Stimulated activated CD8-positive, alpha-beta memory T cell treated with anti-CD3 and anti-CD28 coated beads, Interleukin-12 subunit alpha, Interleukin-12 subunit beta, amount 100 ng/mL, for 24 hours (primary cell): Measurements from ENCODE around the gene FNBP1.
"Not testable (repeated sequence)": the region's sequence is repeated elsewhere in the genome, so short reads cannot be mapped to it uniquely, and the experiment has no call there.

Source experiments
- DNase-seq: peaks from one replicate; pipeline ENCODE4 v3.0.0-alpha.2; 2020; ENCODE audit errors: extremely low read depth

The FNBP1 gene

DNA sequence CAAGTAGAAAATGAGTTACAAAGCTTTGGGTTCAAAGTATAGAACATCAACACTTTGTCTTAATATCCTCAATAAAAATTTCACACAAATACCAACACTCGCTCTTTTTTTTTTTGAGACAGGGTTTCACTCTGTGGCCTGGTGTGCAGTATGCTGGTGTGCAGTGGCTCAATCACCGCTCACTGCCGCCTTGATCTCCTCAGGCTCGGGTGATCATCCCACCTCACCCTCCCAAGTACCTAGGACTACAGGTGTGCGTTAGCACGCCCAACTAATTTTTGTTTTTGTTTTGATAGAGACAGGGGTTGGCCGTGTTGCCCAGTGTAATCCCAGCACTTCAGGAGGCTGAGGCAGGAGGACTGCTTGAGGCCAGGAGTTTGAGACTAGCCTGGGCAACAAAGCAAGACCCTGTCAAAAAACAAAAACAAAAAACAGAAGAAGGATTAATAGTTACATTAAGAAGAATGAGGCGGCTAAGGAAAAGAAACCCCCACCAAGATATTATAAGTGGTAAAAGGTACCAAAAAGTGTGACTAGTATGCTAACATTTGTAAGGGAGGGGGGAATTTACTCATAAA lies 20.3 kb downstream of the FNBP1 start:
- no peak for DNase-seq

DNA sequence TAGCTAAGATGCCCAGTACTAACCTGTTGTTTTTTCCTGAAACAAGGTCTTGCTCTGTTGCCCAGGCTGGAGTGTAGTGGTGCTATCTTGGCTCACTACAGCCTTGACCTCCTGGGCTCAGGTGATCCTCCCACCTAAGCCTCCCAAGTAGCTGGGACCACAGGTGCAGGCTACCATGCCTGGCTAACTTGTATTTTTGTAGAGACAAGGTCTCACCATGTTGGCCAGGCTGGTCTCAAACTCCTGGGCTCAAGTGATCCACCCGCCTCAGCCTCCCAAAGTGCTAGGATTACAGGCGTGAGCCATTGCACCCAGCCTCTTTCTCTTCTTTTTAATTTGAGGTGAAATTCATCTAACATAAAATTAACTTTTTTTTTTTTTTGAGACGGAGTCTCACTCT lies 21.1 kb downstream of the FNBP1 start:
- DNase-seq, result not testable (repeated sequence)

DNA sequence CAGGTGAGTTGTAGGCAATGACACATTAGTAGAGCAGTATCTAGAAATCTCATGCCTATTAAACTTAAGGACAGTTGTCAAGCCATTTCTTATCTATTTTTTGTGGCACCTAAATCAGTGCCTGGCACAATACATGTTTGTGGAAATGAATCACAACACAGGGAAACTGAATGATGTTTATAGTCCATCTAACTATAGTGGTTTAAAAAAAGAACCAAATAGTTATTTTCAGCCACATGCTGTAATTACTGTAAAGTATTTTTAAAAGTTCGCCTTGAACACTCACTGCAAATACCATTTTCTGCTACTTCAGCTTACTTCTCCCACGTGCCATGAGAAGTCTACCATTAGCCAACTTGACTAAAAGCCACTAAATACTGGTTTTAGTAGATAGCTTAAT lies 21.9 kb downstream of the FNBP1 start:
- DNase-seq, result no peak

DNA sequence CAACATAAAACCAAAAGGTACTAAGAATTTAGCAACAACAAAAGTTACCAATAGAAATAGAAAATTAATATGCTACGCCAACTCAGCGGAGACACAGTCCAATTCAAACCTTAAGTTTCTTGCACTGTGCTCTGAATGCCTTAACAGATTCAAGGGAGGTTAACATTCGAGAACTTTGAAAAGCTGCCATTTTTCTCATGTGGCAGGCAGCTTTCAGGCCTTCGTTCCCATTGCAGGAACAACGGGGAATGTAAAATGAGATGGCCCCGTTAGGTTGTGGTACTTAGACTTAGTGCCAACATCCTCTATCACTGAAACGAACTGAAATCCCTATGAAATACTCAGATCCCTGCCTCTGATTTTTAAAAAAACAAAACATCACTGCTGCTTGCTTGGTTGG lies 22.4 kb downstream of the FNBP1 start:
- DNase-seq, result no peak

DNA sequence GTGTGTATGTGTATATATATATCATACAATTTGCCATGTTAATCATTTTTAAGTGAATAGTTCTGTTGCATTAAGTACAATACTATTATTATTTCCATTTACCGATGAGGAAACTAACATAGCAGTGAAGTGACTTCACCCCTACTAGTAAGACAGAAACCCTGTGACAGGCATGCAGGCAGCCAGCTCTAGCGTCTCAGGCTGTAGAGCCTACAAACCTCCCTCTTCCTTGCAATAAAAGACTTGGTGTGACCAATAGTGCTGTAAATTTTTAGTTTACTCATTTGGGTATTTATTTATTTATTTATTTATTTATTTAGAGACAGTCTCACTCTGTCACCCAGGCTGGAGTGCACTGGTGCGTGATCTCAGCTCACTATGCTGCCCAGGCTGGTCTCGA lies 24.7 kb downstream of the FNBP1 start:
- no peak for DNase-seq

DNA sequence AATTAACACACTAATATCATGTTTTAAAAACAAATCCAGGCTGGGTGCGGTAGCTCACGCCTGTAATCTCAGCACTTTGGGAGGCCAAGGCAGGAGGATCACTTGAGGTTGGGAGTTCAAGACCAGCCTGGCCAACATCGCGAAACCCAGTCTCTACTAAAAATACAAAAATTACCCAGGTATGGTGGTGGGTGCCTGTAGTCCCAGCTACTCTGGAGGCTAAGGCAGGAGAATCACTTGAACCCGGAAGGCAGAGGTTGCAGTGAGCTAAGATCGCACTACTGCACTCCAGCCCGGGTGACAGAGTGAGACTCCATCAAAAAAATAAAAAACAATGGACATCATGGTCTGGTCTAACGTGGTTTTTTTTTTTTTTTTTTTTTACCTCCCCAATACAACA lies 25.5 kb downstream of the FNBP1 start:
- DNase-seq, result not testable (repeated sequence)

DNA sequence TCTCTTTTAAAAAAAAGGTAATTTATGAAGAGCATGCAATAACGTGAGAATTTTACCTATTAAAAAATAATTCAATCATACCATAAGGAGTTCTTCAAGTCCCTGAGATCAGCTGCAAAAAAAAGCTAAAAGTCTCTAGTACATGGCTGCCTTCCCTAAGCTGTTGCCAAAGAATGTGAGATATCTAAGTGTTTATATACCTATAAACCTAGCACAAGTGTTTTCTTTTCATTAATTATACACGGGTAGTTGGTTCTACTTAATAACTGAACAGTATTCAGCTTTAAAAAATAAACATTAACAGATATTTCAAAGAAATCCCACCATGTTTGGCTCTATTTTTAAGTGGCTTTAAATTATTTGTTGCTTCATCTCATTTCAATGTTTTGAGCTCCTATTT lies 25.9 kb downstream of the FNBP1 start:
- DNase-seq, result no peak

DNA sequence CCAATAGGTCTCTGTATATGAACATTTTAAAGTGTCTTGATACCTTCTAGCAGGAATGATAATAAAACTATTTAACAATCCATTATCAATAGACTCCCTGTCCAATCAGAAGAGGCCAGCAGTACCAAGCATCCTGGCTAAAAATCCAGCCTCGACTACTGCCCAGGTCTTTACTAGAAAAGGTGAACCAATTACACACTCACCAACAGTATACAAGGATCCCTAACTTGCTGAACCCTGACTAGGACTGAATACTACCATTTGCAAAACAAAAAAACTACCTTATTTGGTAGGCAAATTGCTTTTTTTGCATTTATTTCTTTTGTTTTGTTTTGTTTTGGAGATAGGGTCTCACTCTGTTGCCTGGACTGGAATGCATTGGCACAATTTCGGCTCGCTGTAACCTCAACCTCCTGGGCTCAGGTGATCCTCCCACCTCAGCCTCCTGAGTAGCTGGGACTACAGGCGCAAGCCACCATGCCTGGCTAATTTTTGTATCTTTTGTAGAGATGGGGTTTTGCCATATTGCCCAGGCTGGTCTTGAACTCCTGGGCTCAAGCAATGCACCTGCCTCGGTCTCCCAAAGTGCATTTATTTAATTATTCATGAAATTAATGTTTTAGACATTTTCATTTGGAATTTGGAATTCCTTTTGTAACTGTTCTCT lies 27.5 kb downstream of the FNBP1 start:
- DNase-seq, result no peak

DNA sequence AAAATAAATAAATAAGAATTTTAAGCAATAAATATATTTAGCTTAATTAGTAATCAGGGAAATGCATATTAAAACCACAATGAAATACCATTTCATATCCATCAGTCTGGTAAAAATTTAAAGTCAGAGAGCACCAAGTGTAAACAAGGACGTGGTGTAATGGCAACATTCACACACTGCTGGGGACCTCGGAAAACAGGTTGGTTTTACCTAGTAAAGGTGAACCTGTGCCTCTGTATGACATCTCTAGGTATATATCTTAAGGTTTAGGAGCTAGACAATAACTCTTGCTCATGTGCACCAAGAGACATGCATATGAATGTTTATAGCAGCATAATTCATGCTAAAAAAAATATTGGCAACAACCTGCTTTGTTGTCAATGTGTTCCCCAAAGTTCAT lies 29.7 kb downstream of the FNBP1 start:
- DNase-seq, result no peak

DNA sequence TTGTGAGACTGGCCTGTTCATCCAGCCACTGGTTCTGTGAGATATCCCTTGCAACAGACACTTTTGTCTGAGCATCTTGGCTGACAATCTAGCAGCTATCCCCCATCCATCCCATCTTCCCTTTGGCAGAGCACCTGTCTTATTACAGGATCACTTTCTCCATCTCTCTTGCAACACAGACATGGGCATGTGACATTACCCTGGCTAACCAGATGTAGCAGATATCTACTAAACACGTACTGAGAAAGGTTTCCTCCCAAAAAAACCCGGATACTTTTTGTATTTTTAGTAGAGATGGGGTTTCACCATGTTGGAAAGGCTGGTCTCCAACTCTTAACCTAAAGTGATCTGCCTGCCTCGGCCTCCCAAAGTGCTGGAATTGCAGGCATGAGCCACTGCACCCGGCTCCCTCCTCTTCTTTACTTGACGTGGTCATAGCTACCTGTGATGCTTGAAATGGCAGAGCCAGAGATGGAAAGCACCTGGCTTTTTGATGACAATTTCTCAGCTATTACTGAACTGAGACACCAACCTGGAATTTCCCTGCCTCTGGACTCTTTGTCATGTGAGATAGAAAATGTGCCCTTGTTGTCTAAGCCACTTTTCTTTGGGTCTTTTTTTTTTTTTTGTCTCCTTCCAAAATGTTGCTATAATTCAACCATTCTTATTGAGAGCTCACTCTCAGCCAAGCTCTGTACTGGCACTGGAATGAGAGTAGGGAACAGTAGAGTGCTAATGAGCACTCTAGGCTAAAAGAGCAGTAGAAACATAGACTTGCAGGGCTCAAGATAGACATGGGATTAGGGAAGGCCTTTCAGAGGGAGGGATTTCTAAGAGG lies 32.6 kb downstream of the FNBP1 start:
- DNase-seq, result no peak

DNA sequence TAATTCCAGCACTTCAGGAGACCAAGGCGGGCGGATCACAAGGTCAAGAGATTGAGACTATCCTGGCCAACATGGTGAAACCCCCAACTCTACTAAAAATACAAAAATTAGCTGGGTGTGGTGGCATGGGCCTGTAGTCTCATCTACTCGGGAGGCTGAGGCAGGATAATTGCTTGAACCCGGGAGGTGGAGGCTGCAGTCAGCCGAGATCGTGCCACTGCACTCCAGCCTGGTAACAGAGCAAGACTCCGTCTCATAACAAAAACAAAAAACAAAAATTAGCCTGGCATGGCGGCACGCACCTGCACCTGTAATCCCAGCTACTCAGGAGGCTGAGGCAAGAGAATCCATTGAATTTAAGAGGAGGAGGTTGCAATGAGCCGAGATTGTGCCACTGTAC lies 33.4 kb downstream of the FNBP1 start:
- not testable (repeated sequence) for DNase-seq

DNA sequence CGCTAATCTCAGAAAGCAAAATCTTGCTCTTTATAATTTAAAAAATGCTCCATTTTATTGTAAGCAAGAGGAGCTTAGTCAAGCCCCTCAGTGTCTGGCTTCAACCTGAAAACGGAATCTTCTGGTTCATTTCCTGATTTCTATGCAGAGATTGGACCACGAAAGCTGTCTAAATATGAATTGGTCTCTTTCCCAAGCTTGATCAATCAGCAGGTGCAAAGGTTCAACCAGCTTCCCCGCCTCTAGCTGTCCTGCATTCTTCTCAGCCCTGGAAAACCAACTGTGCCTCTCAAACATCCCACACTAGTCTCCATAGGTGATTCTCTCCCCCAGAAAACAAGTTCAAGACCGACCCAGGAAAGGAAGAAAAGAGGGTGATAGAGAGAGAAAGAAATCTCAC lies 34.5 kb downstream of the FNBP1 start:
- no peak for DNase-seq

DNA sequence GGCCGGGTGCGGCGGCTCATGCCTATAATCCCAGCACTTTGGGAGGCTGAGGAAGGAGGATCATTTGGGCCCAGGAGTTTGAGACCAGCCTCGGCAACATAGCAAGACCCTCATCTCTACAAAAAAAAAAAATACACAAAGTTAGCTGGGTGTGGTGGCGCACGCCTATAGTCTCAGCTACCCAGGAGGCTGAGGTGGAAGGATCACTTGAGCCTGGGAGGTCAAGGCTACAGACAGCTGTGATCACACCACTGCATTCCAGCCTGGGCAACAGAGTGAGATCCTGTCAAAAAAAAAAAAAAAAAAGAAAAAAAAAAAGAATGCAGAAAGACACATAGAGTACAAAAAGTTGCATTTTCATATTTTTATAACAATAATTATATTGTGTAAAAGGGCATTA lies 36.0 kb downstream of the FNBP1 start:
- DNase-seq, result not testable (repeated sequence)

DNA sequence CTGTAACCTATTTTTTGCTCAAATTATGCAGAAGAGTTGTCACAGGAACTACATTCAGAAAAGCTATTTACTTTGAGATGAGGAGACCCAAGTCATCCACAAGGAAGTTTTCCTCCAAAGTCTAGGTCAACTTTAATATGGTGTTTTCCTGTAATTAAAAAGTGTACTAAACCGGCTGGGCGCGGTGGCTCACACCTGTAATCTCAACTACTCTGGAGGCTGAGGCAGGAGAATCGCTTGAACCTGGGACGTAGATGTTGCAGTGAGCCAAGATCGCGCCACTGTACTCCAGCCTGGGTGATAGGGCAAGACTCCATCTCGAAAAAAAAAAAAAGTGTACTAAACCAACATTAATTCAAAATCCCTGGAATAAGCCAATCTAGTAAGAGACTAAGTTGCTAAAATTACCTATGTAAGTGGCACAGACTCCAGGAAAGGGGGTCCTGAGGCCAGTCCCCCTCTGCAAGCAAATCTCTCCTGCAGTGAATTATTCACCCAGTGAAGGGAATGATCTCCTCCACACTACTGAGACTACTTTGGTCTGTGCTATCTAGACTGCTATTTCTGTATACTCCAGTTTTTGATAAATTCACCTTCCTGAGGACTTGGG lies 38.9 kb downstream of the FNBP1 start:
- DNase-seq, result no peak

DNA sequence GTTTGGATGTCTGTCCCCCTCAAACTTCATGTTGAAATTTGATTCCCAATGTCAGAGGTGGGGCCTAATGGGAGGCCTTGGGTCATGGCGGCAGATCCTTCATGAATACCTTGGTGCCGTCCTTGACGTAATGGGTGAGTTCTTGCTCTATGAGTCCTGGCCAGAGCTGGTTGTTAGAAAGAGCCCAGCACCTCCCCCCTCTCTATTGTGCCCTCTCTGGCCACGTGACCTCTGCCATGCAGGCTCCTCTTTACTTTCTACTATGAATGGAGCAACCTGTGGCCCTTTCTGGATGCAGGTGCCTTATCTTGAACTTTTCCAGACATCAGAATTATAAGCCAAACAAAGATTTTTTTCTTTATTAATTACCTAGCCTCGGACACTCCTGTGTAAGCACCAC lies 40.7 kb downstream of the FNBP1 start:
- no peak for DNase-seq

DNA sequence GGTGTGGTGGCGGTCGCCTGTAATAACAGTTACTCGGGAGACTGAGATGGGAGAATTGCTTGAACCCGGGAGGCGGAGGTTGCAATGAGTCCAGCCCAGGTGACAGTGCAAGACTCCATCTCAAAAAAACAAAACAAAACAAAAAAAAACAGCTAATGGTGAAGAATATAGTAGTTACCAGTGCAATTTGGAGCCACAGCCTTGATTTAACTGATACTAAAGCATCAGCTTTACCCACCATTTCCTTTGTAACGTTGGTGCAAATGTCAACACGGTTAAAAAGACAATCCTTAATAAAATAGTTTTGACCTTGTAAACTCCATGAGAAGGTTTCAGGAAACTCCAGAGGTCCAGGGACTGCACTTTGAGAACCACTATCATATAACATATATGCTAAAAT lies 41.8 kb downstream of the FNBP1 start:
- no peak for DNase-seq

DNA sequence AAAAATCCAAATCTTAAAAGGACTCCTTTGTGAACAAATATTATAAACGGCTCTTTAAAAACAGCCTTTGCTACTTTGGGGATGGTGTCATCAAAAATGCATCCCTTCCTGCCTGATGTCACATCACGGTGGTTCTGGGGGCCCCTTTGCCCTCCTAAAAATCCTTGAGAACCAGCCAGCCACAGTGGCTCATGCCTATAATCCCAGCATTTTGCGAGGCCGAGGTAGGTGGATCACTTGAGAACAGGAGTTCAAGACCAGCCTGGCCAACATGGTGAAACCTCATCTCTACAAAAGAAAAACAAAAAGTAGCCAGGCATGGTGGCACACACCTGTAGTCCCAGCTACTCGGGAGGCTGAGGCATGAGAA lies 43.9 kb downstream of the FNBP1 start:
- DNase-seq, result no peak

DNA sequence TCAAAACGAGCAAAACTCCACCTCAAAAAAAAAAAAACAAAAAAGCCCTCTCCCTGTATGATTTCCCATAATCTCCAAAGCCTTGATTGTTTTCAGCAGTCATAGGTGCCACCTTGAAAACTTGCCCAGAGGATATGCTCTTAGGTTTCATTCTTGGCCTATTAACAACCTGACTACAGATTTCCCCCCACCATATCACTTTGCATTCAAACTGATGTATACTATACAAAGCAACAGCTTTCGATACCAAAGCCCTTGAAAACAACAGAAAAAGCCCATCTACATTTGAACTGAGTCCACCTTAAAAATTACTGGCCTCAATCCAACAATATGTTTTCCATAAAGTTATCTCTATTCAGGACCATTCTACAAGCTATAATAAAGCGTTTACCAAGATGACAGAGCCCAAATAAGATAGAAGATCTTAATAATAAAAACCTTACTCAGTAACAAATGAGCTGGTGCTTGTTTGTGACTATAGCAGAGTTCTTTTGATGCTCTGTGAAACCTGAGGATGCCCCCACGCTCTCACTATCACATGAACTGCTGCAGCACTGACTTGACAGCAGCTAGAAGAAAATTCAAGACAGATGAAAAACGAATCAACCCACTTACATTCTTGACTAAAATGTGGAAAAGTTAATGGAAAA lies 44.4 kb downstream of the FNBP1 start:
- DNase-seq, result no peak

DNA sequence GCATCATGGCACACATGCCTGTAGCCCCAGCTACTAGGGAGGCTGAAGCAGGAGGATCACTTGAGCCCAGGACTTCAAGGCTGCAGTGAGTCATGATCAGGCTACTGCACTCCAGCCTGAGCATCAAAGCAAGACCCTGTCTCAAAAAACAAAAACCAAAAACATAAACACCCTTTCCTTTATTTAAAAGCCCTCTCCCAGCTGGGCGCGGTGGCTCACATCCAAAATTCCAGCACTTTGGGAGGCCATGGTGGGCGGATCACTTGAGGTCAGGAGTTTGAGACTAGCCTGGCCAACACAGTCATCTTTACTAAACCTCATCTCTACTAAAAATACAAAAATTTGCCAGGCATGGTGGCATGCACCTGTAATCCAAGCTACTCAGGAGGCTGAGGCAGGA lies 45.3 kb downstream of the FNBP1 start:
- not testable (repeated sequence) for DNase-seq

DNA sequence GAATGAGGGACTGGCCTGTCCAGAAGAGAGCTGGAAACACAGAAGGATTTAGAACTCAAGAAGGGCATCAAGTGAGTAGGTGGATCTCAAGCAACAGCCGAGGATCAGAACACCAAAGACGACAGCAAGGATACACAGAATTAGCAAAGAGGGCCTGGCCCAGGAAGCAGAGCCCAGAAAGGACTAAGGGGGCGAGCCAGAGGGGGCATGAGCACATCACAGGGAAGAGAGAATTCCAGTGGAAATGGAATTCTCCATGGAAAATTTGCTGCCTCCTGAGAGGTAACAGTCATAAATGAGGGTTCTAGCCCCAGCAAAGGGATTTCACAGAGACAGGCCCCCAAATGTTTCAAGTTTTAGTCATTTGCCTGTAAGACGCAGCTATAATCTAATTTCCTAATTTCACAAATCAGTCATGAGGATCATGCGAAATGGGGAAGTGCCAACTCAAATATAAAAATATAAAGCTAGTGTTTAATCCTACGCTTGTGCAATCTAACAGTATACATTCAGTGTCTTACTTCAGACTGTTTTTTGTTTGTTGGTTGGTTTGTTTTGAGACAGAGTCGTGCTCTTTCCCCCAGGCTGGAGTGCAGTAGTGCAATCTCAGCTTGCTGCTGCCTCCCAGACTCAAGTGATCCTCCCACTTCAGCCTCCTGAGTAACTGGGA lies 46.7 kb downstream of the FNBP1 start:
- no peak for DNase-seq

DNA sequence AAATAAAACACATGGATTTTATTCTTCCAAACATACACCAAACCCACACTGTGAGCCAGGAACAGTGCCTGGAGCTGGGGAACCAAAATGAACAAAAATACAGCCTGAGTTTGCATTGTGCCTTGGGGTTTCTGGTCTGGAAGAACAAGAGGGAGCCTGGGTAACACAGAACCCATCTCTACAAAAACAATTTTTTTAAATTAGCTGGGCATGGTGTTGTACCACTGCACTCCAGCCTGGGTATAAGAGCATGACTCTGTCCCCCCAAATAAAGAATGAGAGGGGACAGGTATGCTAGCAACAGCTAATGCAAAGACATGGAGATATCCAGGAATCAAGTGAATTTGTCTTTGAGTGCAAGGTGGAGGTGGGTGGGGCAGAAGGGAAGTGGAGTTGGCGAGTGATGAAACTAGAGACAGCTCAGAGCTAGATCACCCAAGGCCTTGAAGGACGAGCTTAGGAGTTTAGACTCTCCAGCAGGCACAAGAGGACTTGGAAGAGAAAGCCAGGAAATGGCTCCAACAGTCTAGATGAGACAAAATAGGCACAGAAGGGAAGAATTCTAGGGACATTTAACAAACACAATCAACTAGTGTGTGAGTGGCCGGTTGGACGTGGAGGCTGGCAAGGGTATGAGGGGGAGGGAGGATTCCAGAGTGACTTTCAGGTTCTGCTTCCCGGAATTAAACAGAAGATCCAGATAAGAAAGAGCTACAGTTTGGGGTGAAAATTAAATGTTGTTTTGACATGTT lies 47.4 kb downstream of the FNBP1 start:
- DNase-seq, result no peak
